Activated CD8-positive, alpha-beta memory T cell treated with anti-CD3 and anti-CD28 coated beads, Interleukin-2, amount 50 U/mL, for 24 hours (primary cell): ENCODE results near the gene TMEM181.

Experiments used
- DNase-seq: peaks from one replicate; pipeline ENCODE4 v3.0.0-alpha.2; 2020; ENCODE audit errors: extremely low read depth

TMEM181 gene

DNA sequence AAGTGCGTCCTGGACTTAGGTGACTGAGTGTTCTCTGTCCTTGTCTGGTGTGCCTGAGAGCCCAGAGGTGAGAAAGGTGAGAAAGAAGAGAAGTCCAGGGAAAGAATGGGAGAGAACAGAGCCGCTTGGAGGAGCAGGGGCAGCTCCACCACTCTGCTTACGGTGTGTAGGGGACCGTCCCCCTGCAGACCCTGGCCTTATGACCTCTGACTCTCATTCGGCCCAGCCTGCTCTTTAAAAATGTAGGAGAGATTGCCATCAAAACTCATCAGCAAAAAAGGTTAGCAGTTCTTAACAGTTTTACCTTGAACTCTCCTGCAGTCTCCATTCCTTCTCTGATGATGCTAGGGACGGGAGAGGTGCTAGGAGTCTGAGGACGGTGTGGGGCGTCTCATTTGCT is 2.0 kb downstream of the TMEM181 start:
- DNase-seq = no peak

- DNase-seq = no peak
These were observed 4.6 kb downstream of the TMEM181 start for GRCh38 chr6:158564243-158565121.

- no peak for DNase-seq
These were observed 5.2 kb downstream of the TMEM181 start for GRCh38 chr6:158565122-158565429.

GRCh38 chr6:158565482-158566040 is 5.7 kb downstream of the TMEM181 start:
- no peak for DNase-seq

DNA sequence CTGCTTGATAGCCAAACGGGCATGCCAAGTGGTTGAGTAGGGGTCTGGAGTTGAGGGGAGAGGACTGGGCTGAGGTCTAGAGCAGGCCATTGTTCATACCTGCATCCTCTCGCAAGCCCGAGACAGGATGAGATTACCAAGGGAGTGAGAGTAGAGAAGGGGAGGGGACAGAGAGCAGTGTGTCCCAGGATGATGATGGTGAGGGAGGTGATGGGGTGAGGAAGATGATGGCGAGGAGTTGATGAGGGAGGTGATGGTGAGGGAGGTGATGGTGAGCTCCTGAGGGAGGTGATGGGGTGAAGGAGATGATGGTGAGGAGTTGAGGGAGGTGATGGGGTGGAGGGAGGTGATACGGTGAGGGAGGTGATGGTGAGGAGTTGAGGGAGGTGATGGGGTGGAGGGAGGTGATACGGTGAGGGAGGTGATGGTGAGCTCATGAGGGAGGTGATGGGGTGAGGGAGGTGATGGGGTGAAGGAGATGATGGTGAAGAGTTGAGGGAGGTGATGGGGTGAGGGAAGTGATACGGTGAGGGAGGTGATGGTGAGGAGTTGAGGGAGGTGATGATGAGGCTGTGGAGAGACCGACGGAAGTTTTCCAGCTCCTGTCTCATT is 6.4 kb downstream of the TMEM181 start:
- DNase-seq = no peak

- DNase-seq = no peak
These were observed 7.3 kb downstream of the TMEM181 start for GRCh38 chr6:158567152-158567551.

DNA sequence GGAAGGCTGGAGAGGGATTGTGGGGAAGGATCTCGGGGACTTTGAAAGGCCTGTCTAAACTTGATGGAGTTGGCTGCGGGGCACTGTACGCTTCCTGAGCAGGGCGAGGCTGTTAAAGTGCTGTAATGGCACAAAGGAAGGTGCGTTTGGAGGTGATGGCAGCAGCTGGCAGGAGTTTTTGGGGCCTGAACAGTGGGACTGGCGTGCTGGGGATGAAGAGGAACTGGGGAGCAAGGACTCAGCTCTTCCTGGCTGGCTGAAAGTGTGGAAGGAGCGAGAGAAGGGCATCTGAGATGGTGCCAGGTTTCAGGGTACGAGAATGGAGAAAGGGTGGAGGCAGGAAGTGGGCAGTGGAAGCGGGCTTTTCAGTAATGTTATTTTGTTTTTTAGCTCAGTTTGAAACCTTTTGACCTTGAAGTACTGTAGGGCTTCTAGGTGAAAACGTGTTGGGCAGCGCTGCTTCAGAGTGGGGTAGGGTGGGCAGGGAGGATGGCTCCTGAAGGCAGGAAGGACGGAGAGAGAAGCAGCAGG is 8.0 kb downstream of the TMEM181 start:
- no peak for DNase-seq

- DNase-seq = no peak
These were observed 8.7 kb downstream of the TMEM181 start for GRCh38 chr6:158568549-158568948.

DNA sequence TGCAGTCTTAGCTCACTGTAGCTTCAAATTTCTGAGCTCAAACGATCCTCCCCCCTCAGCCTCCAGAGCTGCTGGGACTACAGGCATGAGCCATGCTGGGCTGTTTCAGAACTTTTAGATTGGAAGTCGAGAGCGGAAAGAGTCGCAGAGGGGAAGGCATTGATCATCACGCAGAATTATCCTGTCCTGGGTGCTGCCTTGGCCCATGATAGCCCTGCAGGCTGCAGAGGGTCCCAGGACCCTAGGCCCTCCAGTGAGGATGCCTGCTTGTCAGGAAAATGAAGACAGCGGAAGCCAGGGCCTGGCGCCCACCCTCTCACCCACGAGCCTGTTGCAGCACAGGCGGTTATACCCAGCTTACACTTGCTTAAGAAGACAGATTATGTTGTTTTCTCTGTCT is 9.1 kb downstream of the TMEM181 start:
- DNase-seq = no peak

GRCh38 chr6:158570681-158570962 is 10.7 kb downstream of the TMEM181 start:
- no peak for DNase-seq

- DNase-seq = no peak
These were observed 12.1 kb downstream of the TMEM181 start for GRCh38 chr6:158571826-158572652.

DNA sequence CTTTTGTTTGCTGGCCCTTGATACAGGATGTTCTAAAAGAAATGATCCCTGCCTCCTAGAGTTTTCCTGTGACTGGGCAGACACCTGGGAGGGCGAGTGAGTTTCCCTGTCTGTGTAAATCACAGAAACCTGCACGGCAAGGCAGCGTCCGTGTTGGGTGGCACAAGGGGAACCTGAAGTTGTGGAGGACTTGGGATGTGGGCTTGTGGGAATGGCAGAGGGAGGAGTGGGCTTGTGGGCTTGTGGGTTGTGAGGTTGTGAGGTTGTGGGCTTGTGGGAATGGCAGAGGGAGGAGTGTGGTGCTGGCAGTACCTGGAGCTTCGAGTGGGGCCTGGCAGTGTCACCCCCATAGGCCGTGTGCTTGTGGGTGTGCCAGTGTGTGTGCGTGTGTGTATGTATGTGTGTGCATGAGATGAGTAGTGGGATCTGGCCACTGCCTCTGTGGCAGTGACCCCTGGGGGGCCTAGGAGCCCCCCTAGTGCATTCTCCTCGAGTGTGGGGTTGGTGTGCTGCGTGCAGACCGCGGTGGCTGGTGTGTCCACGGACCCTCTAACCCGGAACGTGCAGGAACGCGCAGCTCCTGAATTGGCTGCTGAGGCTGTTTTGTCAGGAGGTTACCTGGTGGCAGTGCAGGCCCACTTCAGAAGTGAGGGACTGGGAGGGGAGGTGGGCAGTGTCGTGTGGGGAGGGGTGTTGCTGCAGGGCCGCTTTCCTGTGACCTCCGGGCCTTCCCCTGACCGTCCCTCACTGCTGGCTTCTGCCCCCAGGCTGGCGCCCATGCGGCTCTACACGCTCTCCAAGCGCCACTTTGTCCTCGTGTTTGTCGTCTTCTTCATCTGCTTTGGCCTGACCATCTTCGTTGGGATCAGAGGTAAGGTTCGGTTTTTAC is 13.0 kb downstream of the TMEM181 start:
- DNase-seq = no peak

- no peak for DNase-seq
These were observed 13.6 kb downstream of the TMEM181 start for GRCh38 chr6:158573542-158573931.

- DNase-seq = no peak
These were observed 14.9 kb downstream of the TMEM181 start for GRCh38 chr6:158574800-158575199.

- DNase-seq = no peak
These were observed 15.7 kb downstream of the TMEM181 start for GRCh38 chr6:158575550-158575949.

DNA sequence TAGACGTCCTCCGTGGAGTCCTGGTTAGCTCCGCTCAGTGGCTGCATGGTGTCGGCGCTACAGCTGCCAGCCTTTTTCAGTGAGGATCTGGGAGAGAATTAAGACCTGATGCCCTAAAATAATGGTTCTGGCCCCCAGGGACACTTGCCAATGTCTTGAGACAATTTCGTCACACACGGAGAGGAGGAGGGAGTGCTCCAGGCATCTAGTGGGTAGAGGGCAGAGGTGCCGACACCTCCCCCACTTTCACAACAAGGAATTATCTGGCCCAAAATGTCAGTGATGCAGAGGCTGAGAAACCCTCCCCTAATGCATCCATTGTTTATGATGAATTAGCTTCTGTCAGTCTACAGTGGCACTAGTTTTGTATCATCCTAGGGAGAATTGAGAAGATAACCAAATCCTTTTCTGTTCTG is 24.4 kb downstream of the TMEM181 start:
- DNase-seq = no peak

DNA sequence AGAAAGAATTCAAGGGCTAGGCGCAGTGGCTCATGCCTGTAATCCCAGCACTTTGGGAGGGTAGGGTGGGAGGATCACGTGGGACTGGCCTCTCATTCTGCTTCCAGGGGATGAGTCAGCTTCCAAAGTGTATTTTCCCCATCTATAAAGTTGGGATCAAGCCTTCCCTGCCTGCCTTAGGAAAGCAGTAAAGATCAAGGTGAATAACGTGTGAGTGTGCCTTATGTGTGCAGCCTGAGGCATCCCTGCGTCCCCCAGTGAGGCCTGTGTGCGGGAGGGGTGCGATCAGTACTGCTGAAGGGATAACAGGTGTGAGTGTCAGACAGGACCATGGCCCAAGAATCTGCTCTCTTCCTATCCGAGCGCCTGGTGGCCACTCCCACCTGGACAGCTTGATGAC is 26.8 kb downstream of the TMEM181 start:
- no peak for DNase-seq

DNA sequence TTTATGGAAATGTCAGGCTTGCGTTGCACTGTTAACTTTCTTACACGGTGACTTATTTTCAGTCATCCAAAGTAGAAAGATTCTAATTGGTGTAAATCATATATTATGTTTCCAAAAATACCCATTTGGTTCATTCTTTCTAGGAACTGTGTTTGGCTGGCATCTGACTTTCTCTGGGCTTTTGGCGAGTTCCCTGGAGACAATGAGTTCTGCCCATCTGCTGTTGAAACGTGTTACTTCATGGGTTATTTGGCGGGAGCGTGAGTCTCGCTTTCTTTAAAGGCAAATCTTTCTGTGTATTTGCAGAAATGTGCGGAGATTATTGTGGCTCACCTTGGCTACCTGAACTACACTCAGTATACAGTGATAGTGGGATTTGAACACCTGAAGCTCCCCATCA is 29.5 kb downstream of the TMEM181 start:
- no peak for DNase-seq

- no peak for DNase-seq
These were observed 31.4 kb downstream of the TMEM181 start for GRCh38 chr6:158591134-158591809.

- no peak for DNase-seq
These were observed 31.9 kb downstream of the TMEM181 start for GRCh38 chr6:158591810-158592209.

DNA sequence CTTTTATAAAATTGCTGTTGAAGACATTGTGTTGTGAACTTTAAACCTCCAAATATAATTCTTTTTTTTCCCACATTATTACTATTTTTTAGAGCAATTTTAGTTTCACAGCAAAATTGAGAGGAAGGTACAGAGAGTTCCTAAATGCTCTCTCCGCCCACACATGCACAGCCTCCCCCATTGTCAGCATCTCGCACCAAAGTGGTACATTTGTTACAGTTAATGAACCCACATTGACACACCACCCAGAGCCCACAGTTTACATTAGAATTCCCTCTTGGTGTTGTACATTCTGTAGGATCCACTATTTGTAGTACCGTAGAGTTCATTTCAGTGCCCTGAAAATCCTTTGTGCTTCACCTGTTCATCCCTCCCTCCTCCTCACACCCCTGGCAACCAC is 33.8 kb downstream of the TMEM181 start:
- DNase-seq = no peak
